ENCODE data around the gene FCGR3B.
"Not testable (repeated sequence)": the region's sequence is repeated elsewhere in the genome, so short reads cannot be mapped to it uniquely, and the experiment has no call there.

Gene FCGR3B

GRCh38 chr1:161631076-161631475 is at the start of gene FCGR3B:
TSS of gene FCGR3B (minus strand) at chr1:161631176. CDS start at chr1:161631094, 82 bp downstream.
- ATAC-seq (no peak), DNase-seq (no peak)

GRCh38 chr1:161678500-161678899 is 47.5 kb upstream of the FCGR3B start:
- DNase-seq (no peak), ATAC-seq (no peak)

- DNase-seq (no peak), ATAC-seq (no peak)
Measured at GRCh38 chr1:161676958-161677689, 46.1 kb upstream of the FCGR3B start.

- DNase-seq (no peak), ATAC-seq (no peak)
Measured at GRCh38 chr1:161676441-161676840, 45.5 kb upstream of the FCGR3B start.

GRCh38 chr1:161674908-161675307 is 43.9 kb upstream of the FCGR3B start:
- not testable (repeated sequence) for ATAC-seq, DNase-seq

GRCh38 chr1:161674447-161674846 is 43.5 kb upstream of the FCGR3B start:
- peak; percentile 64 for ATAC-seq
- DNase-seq, result not testable (repeated sequence)

- DNase-seq, ATAC-seq: not testable (repeated sequence)
Measured at GRCh38 chr1:161673437-161673836, 42.5 kb upstream of the FCGR3B start.

GRCh38 chr1:161671045-161672020 is 40.4 kb upstream of the FCGR3B start:
- not testable (repeated sequence) for DNase-seq
- peak; percentile 79 for ATAC-seq

- DNase-seq, ATAC-seq: not testable (repeated sequence)
Measured at GRCh38 chr1:161664689-161665088, 33.7 kb upstream of the FCGR3B start.

GRCh38 chr1:161663569-161663968 is 32.6 kb upstream of the FCGR3B start:
- not testable (repeated sequence) for ATAC-seq, DNase-seq

- DNase-seq, ATAC-seq: not testable (repeated sequence)
Measured at GRCh38 chr1:161662684-161663339, 31.8 kb upstream of the FCGR3B start, which contains the start of gene FCGR2B. TSS of gene FCGR2B (plus strand) at chr1:161663143. CDS start at chr1:161663242, 99 bp downstream.

GRCh38 chr1:161661660-161662311 is 30.8 kb upstream of the FCGR3B start:
- not testable (repeated sequence) for DNase-seq, ATAC-seq

GRCh38 chr1:161658524-161658923 is 27.5 kb upstream of the FCGR3B start:
- not testable (repeated sequence) for DNase-seq, ATAC-seq

GRCh38 chr1:161653971-161654370 is 23.0 kb upstream of the FCGR3B start:
- not testable (repeated sequence) for DNase-seq, ATAC-seq

- ATAC-seq, result not testable (repeated sequence)
Measured at GRCh38 chr1:161653541-161653940, 22.6 kb upstream of the FCGR3B start.

GRCh38 chr1:161647507-161648360 is 16.8 kb upstream of the FCGR3B start:
- DNase-seq, result not testable (repeated sequence)
- ATAC-seq, result peak; percentile 59

More at GRCh38 chr1:161653541-161653940, 22.6 kb upstream of the FCGR3B start:
- not testable (repeated sequence) for DNase-seq

GRCh38 chr1:161644855-161645254 is 13.9 kb upstream of the FCGR3B start:
- not testable (repeated sequence) for ATAC-seq, DNase-seq

- DNase-seq, ATAC-seq: not testable (repeated sequence)
Measured at GRCh38 chr1:161643481-161644208, 12.7 kb upstream of the FCGR3B start.

- not testable (repeated sequence) for DNase-seq
- ATAC-seq, result peak; percentile 32
Measured at GRCh38 chr1:161642697-161643096, 11.7 kb upstream of the FCGR3B start.
